Neural progenitor cell (in vitro differentiated cells): ENCODE data around the gene KIAA1191.

Experiments used
- CTCF ChIP-seq: fragments of 200-600 bp; sonication (generic); IDR thresholded peaks from 2 replicates; pipeline ENCODE4 v1.5.1; 2017; ENCODE audit warnings: antibody characterized with exemption, mild to moderate bottlenecking
- EZH2 ChIP-seq: fragments of 200-600 bp; sonication (generic); IDR thresholded peaks from 2 replicates; pipeline ENCODE4 v1.6.1; 2017; ENCODE audit warnings: antibody characterized with exemption, mild to moderate bottlenecking, moderate library complexity
- EZH2phosphoT487 ChIP-seq: fragments of 200-600 bp; sonication (generic); IDR thresholded peaks from 2 replicates; pipeline ENCODE4 v1.6.1; 2017; ENCODE audit warnings: antibody characterized with exemption

DNA sequence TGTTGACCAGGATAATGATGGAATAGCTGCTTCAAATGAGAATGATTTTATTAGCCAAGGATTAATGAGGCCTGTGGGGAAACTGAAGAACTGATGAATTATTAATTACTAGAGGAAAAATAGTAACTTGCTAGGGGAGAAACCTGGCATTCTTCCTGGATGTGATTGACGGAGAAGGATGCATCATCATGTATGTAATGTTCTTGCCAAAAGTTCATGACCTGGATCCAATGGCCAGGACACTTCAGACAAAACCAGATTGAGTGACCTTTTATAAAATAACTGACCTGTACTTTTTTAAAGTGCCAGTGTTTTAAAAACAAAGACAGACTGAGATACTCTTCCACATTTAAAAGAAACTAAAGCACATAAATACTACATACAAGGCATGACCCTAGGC, 23.7 kb downstream of the KIAA1191 start:
- no peak for TF ChIP-seq CTCF
- TF ChIP-seq EZH2phosphoT487, result no peak
- TF ChIP-seq EZH2, result no peak
